SK-N-MC (cell line): ENCODE results near the gene THOC6.
"Not testable (repeated sequence)": the region's sequence is repeated elsewhere in the genome, so short reads cannot be mapped to it uniquely, and the experiment has no call there.

ENCODE experiments used
- DNase-seq: peaks from one replicate; pipeline ENCODE4 v3.0.0-alpha.2; 2011; ENCODE audit warnings: low read depth, low spot score
- H3K27ac ChIP-seq: fragments of 200-600 bp; sonication (generic); 2 replicates; pipeline ENCODE4 v1.5.1; 2016; ENCODE audit warnings: mixed run types
- H3K36me3 ChIP-seq: fragments of 200-600 bp; sonication (generic); 2 replicates; pipeline ENCODE4 v1.6.1; 2017; ENCODE audit warnings: antibody characterized with exemption, low read length, mixed read lengths; ENCODE audit not compliant: insufficient read depth
- H3K4me3 ChIP-seq: fragments of 200-600 bp; sonication (generic); 2 replicates; pipeline ENCODE4 v1.5.1; 2016
- H3K9ac ChIP-seq: fragments of 200-600 bp; sonication (generic); 2 replicates; pipeline ENCODE4 v1.8.0; 2017; ENCODE audit warnings: mixed run types, mixed read lengths; ENCODE audit not compliant: insufficient read length
- H3K9me3 ChIP-seq: fragments of 200-600 bp; sonication (generic); 2 replicates; pipeline ENCODE4 v1.6.1; 2017; ENCODE audit warnings: low read depth, mild to moderate bottlenecking, antibody characterized with exemption, low read length, moderate library complexity, mixed read lengths
- EZH2 ChIP-seq: fragments of 200-600 bp; sonication (generic); IDR thresholded peaks from one replicate; pipeline ENCODE4 v1.6.1; 2017; ENCODE audit warnings: antibody characterized with exemption
- FOXP2 ChIP-seq: optimal IDR thresholded peaks from 2 replicates; pipeline ENCODE3; 2011; ENCODE audit warnings: mild to moderate bottlenecking, moderate library complexity; ENCODE audit not compliant: insufficient read depth; ENCODE audit errors: extremely low read length, control extremely low read depth
- POLR2AphosphoS5 ChIP-seq: IDR thresholded peaks from 2 replicates; pipeline ENCODE4 v1.6.1; 2012; ENCODE audit warnings: mild to moderate bottlenecking, low read depth, low read length, borderline replicate concordance

THOC6 gene

GRCh38 chr16:3073448-3073847 lies 49.6 kb downstream of the THOC6 start:
- Histone ChIP-seq H3K36me3 (no peaks in the 10 kb centered on the region), H3K9ac (no peak overlapping the region), H3K9me3 (no peaks in the 10 kb centered on the region), H3K27ac (no peak overlapping the region), H3K4me3 (no peak overlapping the region)
- no peak for TF ChIP-seq FOXP2
- no peak for TF ChIP-seq EZH2
- no peak for TF ChIP-seq POLR2AphosphoS5
- DNase-seq, result no peak

GRCh38 chr16:3074860-3075522 lies 51.2 kb downstream of the THOC6 start:
- no peak overlapping the region for H3K9ac ChIP-seq
- H3K27ac ChIP-seq, result no peak overlapping the region
- TF ChIP-seq EZH2, result no peak
- TF ChIP-seq FOXP2, result no peak
- no peak for TF ChIP-seq POLR2AphosphoS5
- no peaks in the 10 kb centered on the region for H3K36me3 ChIP-seq
- no peaks in the 10 kb centered on the region for H3K9me3 ChIP-seq
- H3K4me3 ChIP-seq, result no peak overlapping the region
- no peak for DNase-seq

- H3K4me3 ChIP-seq, result no peak overlapping the region
- no peaks in the 10 kb centered on the region for H3K9me3 ChIP-seq
- no peaks in the 10 kb centered on the region for H3K36me3 ChIP-seq
- no peak overlapping the region for H3K9ac ChIP-seq
- no peak overlapping the region for H3K27ac ChIP-seq
- TF ChIP-seq FOXP2 (no peak), EZH2 (no peak), POLR2AphosphoS5 (no peak)
- no peak for DNase-seq
Observed at GRCh38 chr16:3075523-3075915, 51.7 kb downstream of the THOC6 start.

- not testable (repeated sequence) for H3K27ac ChIP-seq, H3K4me3 ChIP-seq, H3K9me3 ChIP-seq, H3K36me3 ChIP-seq, DNase-seq, H3K9ac ChIP-seq
Observed at GRCh38 chr16:3075946-3076345, 52.1 kb downstream of the THOC6 start.

- no peak for DNase-seq
- no peak overlapping the region for H3K27ac ChIP-seq
- H3K9me3 ChIP-seq, result no peaks in the 10 kb centered on the region
- no peak overlapping the region for H3K9ac ChIP-seq
- H3K36me3 ChIP-seq, result no peaks in the 10 kb centered on the region
- no peak for TF ChIP-seq POLR2AphosphoS5
- no peak for TF ChIP-seq EZH2
- TF ChIP-seq FOXP2, result no peak
- H3K4me3 ChIP-seq, result no peak overlapping the region
Observed at GRCh38 chr16:3076577-3076976, 52.7 kb downstream of the THOC6 start.
